H54 (cell line): ENCODE measurements around the gene ERI2.
"Not testable (repeated sequence)": the region's sequence is repeated elsewhere in the genome, so short reads cannot be mapped to it uniquely, and the experiment has no call there.

Experiments used
- DNase-seq: peaks from one replicate; pipeline ENCODE4 v3.0.0; 2011; ENCODE audit warnings: low spot score, mixed read lengths; ENCODE audit not compliant: insufficient read length
- FAIRE-seq: peaks from 3 replicates; lab custom pipeline; 2011; peaks lifted over from hg19 to GRCh38; lab: Jason Lieb, UNC
- POLR2A ChIP-seq: IDR thresholded peaks from 2 replicates; pipeline ENCODE4 v1.6.1; 2011; ENCODE audit warnings: low read depth, mild to moderate bottlenecking, low read length

The ERI2 gene

DNA sequence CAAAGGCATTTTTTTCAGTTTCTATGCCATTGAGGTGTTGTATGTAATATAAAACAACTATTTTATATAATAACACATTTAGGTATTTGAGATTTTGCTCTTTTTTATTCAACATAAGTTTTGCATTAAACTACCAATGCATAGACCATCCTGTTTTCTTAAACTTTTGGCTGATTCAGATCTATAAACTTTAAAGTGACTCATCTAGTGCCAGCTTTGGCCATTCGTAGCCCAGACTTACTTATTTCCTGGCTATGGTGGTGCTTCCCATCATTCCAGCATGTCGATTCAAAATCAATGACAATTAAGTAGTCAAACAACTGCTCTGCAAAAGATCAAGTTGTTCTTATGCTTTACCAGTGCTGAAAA, 3.1 kb downstream of the ERI2 start:
- TF ChIP-seq POLR2A, result no peak
- peak; percentile 15 for DNase-seq
- FAIRE-seq, result peak; percentile 79

GRCh38 chr16:20801278-20801677, 5.0 kb downstream of the ERI2 start:
- no peak for DNase-seq
- no peak for FAIRE-seq
- TF ChIP-seq POLR2A, result no peak

GRCh38 chr16:20799599-20799998, 6.7 kb downstream of the ERI2 start:
- peak; percentile 93 for FAIRE-seq
- no peak for DNase-seq
- TF ChIP-seq POLR2A, result no peak

- no peak for DNase-seq
- TF ChIP-seq POLR2A, result no peak
- peak; percentile 64 for FAIRE-seq
Measured at GRCh38 chr16:20798364-20798763, 7.9 kb downstream of the ERI2 start.

DNA sequence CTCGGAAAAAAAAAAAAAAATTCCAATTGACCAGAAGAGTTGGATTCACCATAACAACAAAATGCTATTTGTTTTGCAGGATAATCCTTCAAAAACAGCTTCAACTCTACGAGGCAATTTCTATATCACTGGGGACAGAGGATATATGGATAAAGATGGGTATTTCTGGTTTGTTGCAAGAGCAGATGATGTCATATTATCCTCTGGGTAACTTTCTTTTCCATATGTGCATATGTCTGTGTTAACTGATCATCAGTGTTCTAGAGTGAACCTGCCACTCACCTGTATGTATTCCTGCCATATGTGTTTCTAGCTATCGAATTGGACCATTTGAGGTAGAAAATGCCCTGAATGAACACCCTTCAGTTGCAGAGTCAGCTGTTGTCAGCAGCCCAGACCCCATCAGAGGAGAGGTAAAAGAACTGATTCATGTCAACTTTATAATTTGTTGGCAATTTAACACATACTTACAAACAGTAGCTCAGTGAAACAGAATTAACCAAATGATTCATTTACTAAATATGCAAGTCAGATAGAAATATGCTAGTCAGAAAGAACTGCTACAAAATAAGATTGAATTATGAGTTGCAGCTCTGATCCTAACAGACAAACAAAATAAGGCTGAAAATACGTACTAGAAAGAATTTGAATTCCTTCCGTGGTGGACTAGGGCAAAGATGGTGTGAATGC, 14.2 kb downstream of the ERI2 start:
- no peak for TF ChIP-seq POLR2A
- no peak for DNase-seq
- FAIRE-seq, result peak; percentile 73

GRCh38 chr16:20789130-20789529, 17.1 kb downstream of the ERI2 start:
- FAIRE-seq (no peak), DNase-seq (no peak)
- no peak for TF ChIP-seq POLR2A

- DNase-seq (no peak), FAIRE-seq (no peak)
- no peak for TF ChIP-seq POLR2A
Measured at GRCh38 chr16:20784204-20784603, 22.1 kb downstream of the ERI2 start.

GRCh38 chr16:20782470-20782869, 23.8 kb downstream of the ERI2 start:
- no peak for DNase-seq
- no peak for TF ChIP-seq POLR2A
- FAIRE-seq, result no peak

DNA sequence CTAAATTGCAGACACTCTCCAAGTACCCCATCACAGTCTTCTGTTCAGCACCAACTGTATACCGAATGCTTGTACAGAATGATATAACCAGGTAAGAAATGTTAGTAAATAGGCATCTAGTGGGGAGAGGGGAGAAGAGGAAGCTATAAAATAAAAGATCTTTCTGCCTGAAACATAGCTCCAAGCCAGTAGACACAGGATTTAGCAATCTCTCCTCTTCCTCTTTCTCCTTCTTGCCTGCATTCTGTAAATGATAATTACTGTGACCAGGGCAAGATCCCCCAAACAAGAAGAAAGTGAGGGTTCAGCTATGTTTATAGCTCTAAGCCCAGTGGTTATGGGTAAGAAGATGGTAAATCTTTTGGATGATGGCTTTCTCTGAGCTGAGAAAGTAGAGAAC, 24.6 kb downstream of the ERI2 start:
- TF ChIP-seq POLR2A, result no peak
- no peak for DNase-seq
- FAIRE-seq, result no peak

DNA sequence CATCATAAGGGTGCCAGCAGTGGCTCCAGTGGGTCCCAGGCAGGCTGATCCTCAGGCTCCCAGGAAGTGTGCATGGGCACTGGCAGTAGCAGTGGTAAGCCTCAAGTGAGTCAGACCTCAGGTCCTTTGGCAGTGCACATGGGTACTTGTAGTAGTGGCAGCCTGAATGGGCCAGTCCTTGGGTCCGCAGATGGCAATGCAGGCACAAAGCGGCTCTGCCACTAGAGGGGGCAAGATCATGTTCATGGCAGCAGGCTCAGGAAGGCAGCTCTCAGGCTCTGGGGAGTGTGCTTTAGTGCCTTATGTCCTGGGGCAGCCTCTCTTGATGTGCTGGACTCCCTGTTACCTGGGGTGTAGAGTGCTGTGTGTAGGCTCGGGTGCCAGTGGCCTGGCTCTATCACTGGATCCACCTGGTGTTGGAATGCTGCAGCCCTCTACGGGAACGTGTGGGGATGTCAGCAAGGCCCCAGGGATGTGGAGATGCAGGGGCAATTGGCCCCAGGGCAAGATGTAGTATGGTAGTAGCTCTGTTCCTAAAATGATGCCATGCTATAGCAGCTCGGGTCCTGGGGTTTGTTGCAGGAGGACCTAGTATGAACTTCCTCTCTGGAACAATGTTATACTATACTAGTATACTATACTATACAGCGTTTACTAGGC, 31.4 kb downstream of the ERI2 start:
- FAIRE-seq, result peak; percentile 98
- TF ChIP-seq POLR2A, result no peak
- peak; percentile 72 for DNase-seq

DNA sequence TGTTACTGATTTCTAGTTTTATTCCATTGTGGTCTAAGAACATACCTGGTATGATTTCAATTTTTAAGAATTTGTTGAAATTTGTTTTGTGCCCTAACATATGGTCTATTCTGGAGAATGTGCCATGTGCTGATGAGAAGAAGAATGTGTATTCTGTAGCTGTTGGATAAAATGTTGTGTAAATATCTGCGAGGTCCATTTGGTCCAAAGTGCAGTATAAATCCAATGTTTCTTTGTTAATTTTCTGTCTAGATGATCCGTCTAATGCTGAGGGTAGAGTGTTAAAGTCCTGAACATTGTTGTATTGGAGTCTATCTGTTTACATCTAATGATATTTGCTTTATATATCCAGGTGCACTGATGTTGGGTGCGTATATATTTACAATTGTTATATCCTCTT, 32.6 kb downstream of the ERI2 start:
- FAIRE-seq, result no peak
- no peak for TF ChIP-seq POLR2A
- DNase-seq, result no peak

DNA sequence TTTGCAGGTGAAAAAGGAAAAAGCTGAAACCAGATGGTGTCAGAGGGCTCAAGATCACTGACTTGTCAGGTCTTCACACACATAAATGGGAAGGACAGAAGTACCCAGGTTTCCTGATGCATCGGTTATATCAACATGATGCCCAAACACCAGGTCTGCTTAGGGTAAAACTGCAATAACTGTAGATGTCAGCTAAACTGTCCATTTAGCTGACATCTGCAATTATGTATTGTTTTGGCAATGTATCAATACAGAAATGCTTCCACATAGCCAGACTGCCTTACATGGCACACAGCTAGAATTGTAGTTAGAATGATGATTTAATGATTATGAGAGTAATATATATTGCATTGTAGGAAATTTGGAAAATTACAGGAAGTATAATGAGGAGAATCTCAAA, 37.5 kb downstream of the ERI2 start:
- DNase-seq, result no peak
- FAIRE-seq, result no peak
- TF ChIP-seq POLR2A, result no peak

DNA sequence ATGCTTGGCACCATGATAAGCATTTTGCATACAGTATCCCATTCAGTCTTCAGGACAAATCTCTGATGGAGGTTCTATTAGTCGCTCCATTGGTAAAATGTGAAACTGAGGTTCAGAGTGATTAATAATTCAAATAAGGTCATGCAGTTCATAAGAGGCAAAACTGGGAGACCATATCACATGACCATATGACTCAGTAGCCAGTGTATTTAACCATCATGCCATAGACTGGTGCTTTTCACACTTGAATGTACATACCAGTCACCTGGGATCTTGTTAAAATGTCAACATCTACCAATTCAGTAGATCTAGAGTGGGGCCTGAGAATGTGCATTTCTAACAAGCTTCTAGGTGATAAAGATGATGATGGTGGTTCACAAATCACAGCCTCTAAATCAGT, 38.2 kb downstream of the ERI2 start:
- FAIRE-seq (no peak), DNase-seq (no peak)
- TF ChIP-seq POLR2A, result no peak

DNA sequence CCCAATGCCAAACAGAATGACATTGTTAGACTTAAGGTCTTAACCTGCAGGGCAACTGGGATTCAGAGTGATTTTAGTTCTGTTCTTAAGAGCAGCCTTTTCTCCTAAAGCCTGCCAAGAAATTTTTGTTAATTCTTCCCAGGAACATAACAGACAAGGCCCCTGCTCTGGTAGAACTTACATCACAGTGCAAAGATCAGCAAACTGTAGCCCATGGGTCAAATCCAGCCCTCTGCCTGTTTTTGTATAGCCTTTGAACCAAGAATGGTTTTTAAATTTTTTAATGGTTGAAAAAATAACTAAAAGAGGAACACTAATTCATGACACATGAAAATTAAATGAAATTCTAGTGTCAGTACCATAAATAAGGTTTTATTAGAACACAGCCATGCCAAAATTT, 38.7 kb downstream of the ERI2 start:
- TF ChIP-seq POLR2A, result no peak
- FAIRE-seq (no peak), DNase-seq (no peak)

DNA sequence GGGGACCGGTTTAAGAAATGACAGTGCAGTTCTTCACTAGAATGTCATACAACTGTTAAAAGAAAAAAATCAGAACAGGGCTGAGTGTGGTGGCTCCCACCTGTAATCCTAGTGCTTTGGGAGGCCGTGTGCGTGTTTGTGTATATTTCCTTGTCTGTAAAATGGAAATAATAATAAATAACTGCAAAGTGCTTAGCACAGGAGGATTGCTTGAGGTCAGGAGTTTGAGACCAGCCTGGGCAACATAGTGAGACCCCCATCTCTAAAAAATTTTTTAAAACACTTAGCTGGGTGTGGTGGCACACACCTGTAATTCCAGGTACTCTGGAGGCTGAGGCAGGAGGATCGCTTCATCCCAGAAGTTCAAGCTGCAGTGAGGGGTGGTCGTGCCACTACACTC, 40.0 kb downstream of the ERI2 start:
- FAIRE-seq (no peak), DNase-seq (no peak)
- TF ChIP-seq POLR2A, result no peak

GRCh38 chr16:20765732-20766131, 40.5 kb downstream of the ERI2 start:
- DNase-seq (no peak), FAIRE-seq (no peak)
- no peak for TF ChIP-seq POLR2A

DNA sequence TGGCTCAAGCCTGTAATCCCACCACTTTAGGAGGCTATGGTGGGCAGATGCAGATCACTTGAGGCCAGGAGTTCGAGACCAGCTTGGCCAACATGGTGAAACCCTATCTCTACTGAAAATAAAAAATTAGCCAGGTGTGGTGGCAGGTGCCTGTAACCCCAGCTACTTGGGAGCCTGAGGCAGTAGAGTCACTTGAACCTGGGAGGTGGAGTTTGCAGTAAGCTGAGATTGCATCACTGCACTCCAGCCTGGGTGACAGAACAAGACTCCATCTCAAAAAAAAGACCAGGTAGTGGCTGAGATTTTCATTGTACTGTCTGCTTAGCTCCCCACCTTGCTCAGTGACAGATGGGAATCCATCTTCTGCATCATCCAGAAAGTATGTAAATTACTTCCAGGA, 41.8 kb downstream of the ERI2 start:
- FAIRE-seq, DNase-seq: not testable (repeated sequence)
